KMS-11 (cell line): ENCODE results near the gene CENPP.

ENCODE experiments used
- H2AFZ ChIP-seq: fragments of 200-600 bp; sonication (generic); 2 replicates; pipeline ENCODE4 v1.6.1; 2016; ENCODE audit warnings: antibody characterized with exemption, mixed run types, low read depth
- H3K27ac ChIP-seq: fragments of 200-600 bp; sonication (generic); 2 replicates; pipeline ENCODE4 v1.6.1; 2016; ENCODE audit warnings: mild to moderate bottlenecking, mixed run types
- H3K27me3 ChIP-seq: fragments of 200-600 bp; sonication (generic); 2 replicates; pipeline ENCODE4 v1.6.1; 2017; ENCODE audit warnings: mild to moderate bottlenecking, low read depth, mixed run types, moderate library complexity; ENCODE audit not compliant: insufficient read depth
- H3K36me3 ChIP-seq: fragments of 200-600 bp; sonication (generic); 2 replicates; pipeline ENCODE4 v1.6.1; 2017; ENCODE audit warnings: mild to moderate bottlenecking, mixed run types; ENCODE audit not compliant: insufficient read depth
- H3K4me1 ChIP-seq: fragments of 200-600 bp; sonication (generic); 2 replicates; pipeline ENCODE4 v1.6.1; 2016; ENCODE audit warnings: mild to moderate bottlenecking, low read depth, mixed run types; ENCODE audit not compliant: poor library complexity, severe bottlenecking
- H3K4me2 ChIP-seq: fragments of 200-600 bp; sonication (generic); 2 replicates; pipeline ENCODE4 v1.7.0; 2016; ENCODE audit warnings: mild to moderate bottlenecking, mixed run types
- H3K4me3 ChIP-seq: fragments of 200-600 bp; sonication (generic); IDR thresholded peaks from 2 replicates; pipeline ENCODE4 v1.6.1; 2017; ENCODE audit warnings: low read depth, low read length, mixed read lengths; ENCODE audit not compliant: insufficient read depth
- H3K79me2 ChIP-seq: fragments of 200-600 bp; sonication (generic); 2 replicates; pipeline ENCODE4 v1.6.1; 2016; ENCODE audit warnings: low read depth, mixed run types; ENCODE audit not compliant: insufficient read depth
- H3K9ac ChIP-seq: fragments of 200-600 bp; sonication (generic); 2 replicates; pipeline ENCODE4 v1.6.1; 2016; ENCODE audit warnings: mild to moderate bottlenecking, mixed run types
- H4K20me1 ChIP-seq: fragments of 200-600 bp; sonication (generic); 2 replicates; pipeline ENCODE4 v1.6.1; 2016; ENCODE audit warnings: mild to moderate bottlenecking, mixed run types; ENCODE audit not compliant: insufficient read depth
- CTCF ChIP-seq: fragments of 200-600 bp; sonication (generic); conservative IDR thresholded peaks from 2 replicates; pipeline ENCODE4 v1.6.1; 2017; ENCODE audit warnings: low read depth, mild to moderate bottlenecking, antibody characterized with exemption, low read length, moderate library complexity, mixed read lengths

CENPP gene

GRCh38 chr9:92395617-92396016, 69.9 kb downstream of the CENPP start:
- no peaks in the 10 kb centered on the region for H4K20me1 ChIP-seq
- no peak for TF ChIP-seq CTCF

GRCh38 chr9:92397853-92398252, 72.1 kb downstream of the CENPP start:
- no peaks in the 10 kb centered on the region for H3K36me3 ChIP-seq
- H3K4me1 ChIP-seq, result no peaks in the 10 kb centered on the region
- no peak overlapping the region for H3K9ac ChIP-seq
- TF ChIP-seq CTCF, result no peak
- no peaks in the 10 kb centered on the region for H3K79me2 ChIP-seq
- no peak overlapping the region for H3K4me2 ChIP-seq
- H2AFZ ChIP-seq, result no peak overlapping the region
- H3K27ac ChIP-seq, result no peak overlapping the region
- H3K27me3 ChIP-seq, result no peaks in the 10 kb centered on the region
- H4K20me1 ChIP-seq, result no peaks in the 10 kb centered on the region
- no peak overlapping the region for H3K4me3 ChIP-seq

More at GRCh38 chr9:92395617-92396016, 69.9 kb downstream of the CENPP start:
- Histone ChIP-seq H3K9ac (no peak overlapping the region), H3K27me3 (no peaks in the 10 kb centered on the region), H3K36me3 (no peaks in the 10 kb centered on the region), H3K4me1 (no peaks in the 10 kb centered on the region), H3K4me2 (no peak overlapping the region), H3K27ac (no peak overlapping the region), H3K79me2 (no peaks in the 10 kb centered on the region), H3K4me3 (no peak overlapping the region), H2AFZ (no peak overlapping the region)

GRCh38 chr9:92402360-92402759, 76.6 kb downstream of the CENPP start:
- Histone ChIP-seq H3K4me1 (no peaks in the 10 kb centered on the region), H3K4me2 (no peak overlapping the region), H3K27me3 (no peaks in the 10 kb centered on the region), H4K20me1 (no peaks in the 10 kb centered on the region), H3K79me2 (no peaks in the 10 kb centered on the region), H2AFZ (no peak overlapping the region), H3K9ac (no peak overlapping the region), H3K27ac (no peak overlapping the region), H3K4me3 (no peak overlapping the region), H3K36me3 (no peaks in the 10 kb centered on the region)
- TF ChIP-seq CTCF, result no peak

DNA sequence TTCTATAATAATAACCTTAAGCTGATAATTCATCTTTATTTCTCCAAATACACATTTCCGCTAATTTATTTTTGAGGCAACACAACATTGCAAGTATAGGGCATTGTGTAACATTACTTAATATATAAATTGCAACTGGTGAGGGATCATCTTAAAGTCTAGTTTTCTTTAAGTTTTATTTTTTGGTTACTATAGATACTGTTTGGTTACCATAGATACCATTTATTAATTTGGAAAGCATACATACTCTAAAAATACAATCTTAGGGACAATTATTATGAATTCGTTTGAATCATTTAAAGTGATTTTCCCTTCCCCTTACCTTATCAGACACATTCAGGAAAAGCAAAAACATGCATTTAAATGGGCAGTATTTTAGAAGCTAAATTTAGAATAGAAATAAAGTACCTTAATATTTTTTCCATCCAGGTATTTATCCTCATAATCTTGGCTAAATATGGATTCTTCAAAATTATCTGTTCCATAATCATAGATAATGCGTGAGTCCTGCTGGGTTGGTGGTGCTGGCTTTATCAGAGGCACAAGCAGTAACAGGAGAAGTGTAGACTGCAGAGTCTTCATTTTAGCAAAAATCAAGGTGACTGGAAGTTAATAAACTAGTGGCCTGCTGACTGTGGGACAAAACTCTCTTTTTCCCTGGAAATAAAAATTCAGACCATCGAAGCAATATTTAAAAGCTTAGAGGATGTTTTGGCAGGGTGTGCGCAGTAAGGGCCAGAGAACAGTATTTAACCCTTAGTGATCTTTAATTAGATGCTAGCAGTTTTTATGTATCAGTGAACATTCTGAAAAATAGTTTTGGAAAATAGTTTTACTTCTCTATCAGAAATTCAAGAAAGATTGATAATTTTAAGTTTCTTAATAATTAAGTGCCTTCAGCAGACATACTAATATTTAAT, 77.3 kb downstream of the CENPP start:
- no peaks in the 10 kb centered on the region for H3K36me3 ChIP-seq
- H3K4me3 ChIP-seq, result no peak overlapping the region
- no peak for TF ChIP-seq CTCF
- H3K27me3 ChIP-seq, result no peaks in the 10 kb centered on the region
- H3K4me1 ChIP-seq, result no peaks in the 10 kb centered on the region
- H2AFZ ChIP-seq, result no peak overlapping the region
- no peak overlapping the region for H3K9ac ChIP-seq
- H3K79me2 ChIP-seq, result no peaks in the 10 kb centered on the region
- no peaks in the 10 kb centered on the region for H4K20me1 ChIP-seq
- H3K27ac ChIP-seq, result no peak overlapping the region
- no peak overlapping the region for H3K4me2 ChIP-seq
